Measurements from ENCODE around the gene NELL1. TPM values are rescaled to one million over a fixed set of nuclear protein-coding genes. Genes with fewer than 3 reads are reported as not detected.

The NELL1 gene
- polyA plus RNA-seq, 1 of the 3 experiments (the other 2 are of a cell fraction) = not detected

GRCh38 chr11:21484039-21484438 lies 814.7 kb downstream of the NELL1 start:
- no peak overlapping the region for H3K4me2 ChIP-seq
- H3K9me3 ChIP-seq = no peaks in the 10 kb centered on the region
- H3F3A ChIP-seq (replicated peaks; ENCODE audit: insufficient read depth) = no peaks in the 10 kb centered on the region
- ChIA-PET CTCF (interaction anchor here (0.8 kb wide), 1 partner anchor 435 kb away, joined by 3 read pairs; no protein-coding TSS in a partner anchor), POLR2A (no interaction called here)
- H4K20me1 ChIP-seq (ENCODE audit: insufficient read depth) = no peaks in the 10 kb centered on the region
- no peak overlapping the region for H3K27ac ChIP-seq (ENCODE audit: low read depth in 2 of 2, low read length in 1 of 2)
- H3K36me3 ChIP-seq (replicated peaks in 1 of 2; ENCODE audit: control insufficient read depth in 1 of 2, insufficient read depth in 2 of 2, low read length in 1 of 2) = no peaks in the 10 kb centered on the region
- H3K79me2 ChIP-seq (ENCODE audit: insufficient read depth) = no peaks in the 10 kb centered on the region
- no peaks in the 10 kb centered on the region for H3K9me2 ChIP-seq
- no peak for TF ChIP-seq TCF12 (IDR thresholded peaks at IDR 0.05)
- TF ChIP-seq NRF1 (IDR thresholded peaks at IDR 0.05; ENCODE audit: low read depth, low read length) = no peak
- no peak for TF ChIP-seq MXI1 (IDR thresholded peaks at IDR 0.05; ENCODE audit: low read depth, low read length)
- TF ChIP-seq FOXM1 (IDR thresholded peaks at IDR 0.05; ENCODE audit: low read depth) = no peak
- no peak for TF ChIP-seq FOXJ3 (CRISPR knock-in tag; IDR thresholded peaks at IDR 0.05)
- no peak for TF ChIP-seq IRF3 (IDR thresholded peaks at IDR 0.05; ENCODE audit: low read depth, low read length)
- TF ChIP-seq USF2 (IDR thresholded peaks at IDR 0.05; ENCODE audit: borderline replicate concordance, low read depth, low read length) = no peak
- TF ChIP-seq USF1 (IDR thresholded peaks at IDR 0.05; ENCODE audit: borderline replicate concordance, low read depth) = no peak
- no peak for TF ChIP-seq GATA2 (CRISPR knock-in tag; IDR thresholded peaks at IDR 0.05)
- no peak for TF ChIP-seq FOSL2 (IDR thresholded peaks at IDR 0.05; ENCODE audit: borderline replicate concordance, low read depth)
- TF ChIP-seq RAD21 (IDR thresholded peaks at IDR 0.05; ENCODE audit: low read length) = no peak
- no peak for TF ChIP-seq ZBTB33 (IDR thresholded peaks at IDR 0.05; ENCODE audit: borderline replicate concordance, low read depth)
- H3K27me3 ChIP-seq (ENCODE audit: insufficient read depth) = no peaks in the 10 kb centered on the region
- no peak overlapping the region for H3K4me3 ChIP-seq (ENCODE audit: low read depth in 2 of 2, low read length in 1 of 2)
- H3K9ac ChIP-seq = no peak overlapping the region
- no peak overlapping the region for H2AFZ ChIP-seq (ENCODE audit: low read depth)
- WGBS (ENCODE audit: low lambda C conversion rate) = 74% methylated on average over 4 of the region's 4 CpGs
- no peak for DNase-seq
- no peaks in the 10 kb centered on the region for H3K4me1 ChIP-seq (ENCODE audit: control insufficient read depth in 1 of 2, insufficient read depth in 2 of 2, low read depth in 1 of 2, low read length in 1 of 2)

- Histone ChIP-seq H3K36me3 (replicated peaks in 1 of 2; ENCODE audit: control insufficient read depth in 1 of 2, insufficient read depth in 2 of 2, low read length in 1 of 2) (no peaks in the 10 kb centered on the region), H3K4me1 (ENCODE audit: control insufficient read depth in 1 of 2, insufficient read depth in 2 of 2, low read depth in 1 of 2, low read length in 1 of 2) (no peaks in the 10 kb centered on the region), H3K9ac (no peak overlapping the region), H4K20me1 (ENCODE audit: insufficient read depth) (no peaks in the 10 kb centered on the region), H3K9me3 (no peaks in the 10 kb centered on the region), H3K27ac (ENCODE audit: low read depth in 2 of 2, low read length in 1 of 2) (no peak overlapping the region), H3F3A (replicated peaks; ENCODE audit: insufficient read depth) (no peaks in the 10 kb centered on the region), H2AFZ (ENCODE audit: low read depth) (no peak overlapping the region), H3K4me2 (no peak overlapping the region), H3K9me2 (no peaks in the 10 kb centered on the region), H3K79me2 (ENCODE audit: insufficient read depth) (no peaks in the 10 kb centered on the region), H3K4me3 (ENCODE audit: low read depth in 2 of 2, low read length in 1 of 2) (no peak overlapping the region), H3K27me3 (ENCODE audit: insufficient read depth) (no peaks in the 10 kb centered on the region)
- CTCF ChIA-PET = no interaction called here
- no peak for TF ChIP-seq FOXJ3 (CRISPR knock-in tag; IDR thresholded peaks at IDR 0.05)
- POLR2A ChIA-PET = no interaction called here
- no peak for DNase-seq
- WGBS (ENCODE audit: low lambda C conversion rate) = 24% methylated on average over 1 of the region's 1 CpG
Measured at GRCh38 chr11:21485006-21485405, 815.6 kb downstream of the NELL1 start.
